H9 (cell line): Measurements from ENCODE around the gene SPEN. TPM values are rescaled to one million over a fixed set of nuclear protein-coding genes. Genes with fewer than 3 reads are reported as not detected.

ENCODE experiments used
- DNase-seq: peaks from one replicate; pipeline ENCODE4 v3.0.0-alpha.2; 2017
- H2AFZ ChIP-seq: one replicate; pipeline ENCODE4 v1.6.1; 2013; ENCODE audit warnings: mild to moderate bottlenecking, low read length, control low read depth, moderate library complexity
- H2AK5ac ChIP-seq: 2 replicates; pipeline ENCODE4 v1.6.1; 2013; ENCODE audit warnings: low read length, control low read depth, mixed read lengths; ENCODE audit not compliant: insufficient read length
- H2BK120ac ChIP-seq: one replicate; pipeline ENCODE4 v1.6.1; 2013; ENCODE audit warnings: low read depth, mild to moderate bottlenecking, low read length, control low read depth, inconsistent platforms; ENCODE audit not compliant: poor library complexity, severe bottlenecking
- H2BK12ac ChIP-seq: 2 replicates; pipeline ENCODE4 v1.6.1; 2013; ENCODE audit warnings: low read length, control low read depth, mixed read lengths, low read depth; ENCODE audit not compliant: insufficient read length
- H2BK15ac ChIP-seq: 2 replicates; pipeline ENCODE4 v1.6.1; 2013; ENCODE audit warnings: low read depth, low read length, control low read depth
- H2BK20ac ChIP-seq: one replicate; pipeline ENCODE4 v1.6.1; 2013; ENCODE audit warnings: low read depth, mild to moderate bottlenecking, low read length, control low read depth, inconsistent platforms; ENCODE audit not compliant: poor library complexity, severe bottlenecking
- H2BK5ac ChIP-seq: 2 replicates; pipeline ENCODE4 v1.6.1; 2013; ENCODE audit warnings: low read length, control low read depth, mixed read lengths; ENCODE audit not compliant: insufficient read length
- H3K14ac ChIP-seq: 2 replicates; pipeline ENCODE4 v1.6.1; 2013; ENCODE audit warnings: low read length, control low read depth; ENCODE audit not compliant: insufficient read depth
- H3K18ac ChIP-seq: 2 replicates; pipeline ENCODE4 v1.6.1; 2013; ENCODE audit warnings: low read depth, mild to moderate bottlenecking, mixed read lengths, low read length, control low read depth; ENCODE audit not compliant: insufficient read length
- H3K23ac ChIP-seq: 2 replicates; pipeline ENCODE4 v1.6.1; 2013; ENCODE audit warnings: low read length, control low read depth, mixed read lengths, low read depth; ENCODE audit not compliant: insufficient read length
- H3K23me2 ChIP-seq: 2 replicates; pipeline ENCODE4 v1.6.1; 2013; ENCODE audit warnings: low read depth, mild to moderate bottlenecking, mixed read lengths, low read length, control low read depth; ENCODE audit not compliant: insufficient read length, poor library complexity, severe bottlenecking
- H3K27ac ChIP-seq: 2 replicates; pipeline ENCODE4 v1.5.1; 2013; ENCODE audit warnings: low read length, control low read depth, mixed read lengths, low read depth; ENCODE audit not compliant: insufficient read length
- H3K27me3 ChIP-seq: 2 replicates; pipeline ENCODE4 v1.6.1; 2013; ENCODE audit warnings: low read length, control low read depth, inconsistent platforms; ENCODE audit not compliant: insufficient read depth
- H3K4ac ChIP-seq: 2 replicates; pipeline ENCODE4 v1.6.1; 2013; ENCODE audit warnings: low read depth, mild to moderate bottlenecking, control low read depth, inconsistent platforms, low read length, moderate library complexity
- H3K4me1 ChIP-seq: 2 replicates; pipeline ENCODE4 v1.6.1; 2013; ENCODE audit warnings: low read length, control low read depth, inconsistent platforms; ENCODE audit not compliant: insufficient read depth
- H3K4me2 ChIP-seq: 2 replicates; pipeline ENCODE4 v1.6.1; 2013; ENCODE audit warnings: low read length, control low read depth, mixed read lengths; ENCODE audit not compliant: insufficient read length, insufficient read depth
- H3K56ac ChIP-seq: 2 replicates; pipeline ENCODE4 v1.6.1; 2013; ENCODE audit warnings: low read depth, mild to moderate bottlenecking, mixed read lengths, low read length, control low read depth; ENCODE audit not compliant: insufficient read length
- H3K79me1 ChIP-seq: 2 replicates; pipeline ENCODE4 v1.6.1; 2013; ENCODE audit warnings: low read depth, mild to moderate bottlenecking, moderate library complexity, low read length, control low read depth, inconsistent platforms; ENCODE audit not compliant: insufficient read depth, poor library complexity, severe bottlenecking
- H3K79me2 ChIP-seq: 2 replicates; pipeline ENCODE4 v1.6.1; 2013; ENCODE audit warnings: low read length, control low read depth, inconsistent platforms; ENCODE audit not compliant: insufficient read depth
- H3K9ac ChIP-seq: 2 replicates; pipeline ENCODE4 v1.6.1; 2013; ENCODE audit warnings: low read length, control low read depth, mixed read lengths; ENCODE audit not compliant: insufficient read length; ENCODE audit errors: extremely low read depth
- H3K9me3 ChIP-seq: one replicate; pipeline ENCODE4 v1.6.1; 2013; ENCODE audit warnings: low read depth, low read length, inconsistent platforms; ENCODE audit not compliant: control insufficient read depth
- H3T11ph ChIP-seq: one replicate; pipeline ENCODE4 v1.6.1; 2013; ENCODE audit warnings: mild to moderate bottlenecking, low read length, control low read depth, inconsistent platforms
- H4K20me1 ChIP-seq: one replicate; pipeline ENCODE4 v1.6.1; 2013; ENCODE audit not compliant: control insufficient read depth, insufficient read length, insufficient read depth
- H4K5ac ChIP-seq: 2 replicates; pipeline ENCODE4 v1.6.1; 2013; ENCODE audit warnings: low read depth, mild to moderate bottlenecking, mixed read lengths, low read length, control low read depth; ENCODE audit not compliant: insufficient read length
- H4K8ac ChIP-seq: replicated peaks from 2 replicates; pipeline ENCODE4 v1.6.1; 2013; ENCODE audit warnings: low read length, control low read depth, mixed read lengths, low read depth; ENCODE audit not compliant: insufficient read length
- H4K91ac ChIP-seq: 2 replicates; pipeline ENCODE4 v1.6.1; 2013; ENCODE audit warnings: low read depth, mild to moderate bottlenecking, moderate library complexity, mixed read lengths, low read length, control low read depth; ENCODE audit not compliant: insufficient read length
- H3K27ac Mint-ChIP-seq, 3 experiments: 2 replicates in 2 of 3; 3 replicates in 1 of 3; pipeline ENCODE4 v1.8.0; 2020 to 2021; ENCODE audit warnings: mixed read lengths in 3 of 3, mild to moderate bottlenecking in 1 of 3, moderate library complexity in 1 of 3
- H3K27me3 Mint-ChIP-seq: 2 replicates; pipeline ENCODE4 v1.8.0; 2021; ENCODE audit warnings: low read depth, mild to moderate bottlenecking, moderate library complexity, mixed read lengths
- H3K36me3 Mint-ChIP-seq, 3 experiments: 2 replicates in 2 of 3; 3 replicates in 1 of 3; pipeline ENCODE4 v1.8.0; 2020 to 2021; ENCODE audit warnings: low read depth in 3 of 3, mixed read lengths in 3 of 3; ENCODE audit not compliant: insufficient read depth in 1 of 3
- H3K4me1 Mint-ChIP-seq, 2 experiments: 2 replicates each; pipeline ENCODE4 v1.8.0; 2020; ENCODE audit warnings: mixed read lengths in 2 of 2
- H3K4me3 Mint-ChIP-seq, 2 experiments: 2 replicates in 1 of 2; 3 replicates in 1 of 2; pipeline ENCODE4 v1.8.0; 2020 to 2021; ENCODE audit warnings: mild to moderate bottlenecking in 2 of 2, mixed read lengths in 2 of 2, moderate library complexity in 1 of 2
- H3K9me3 Mint-ChIP-seq, 2 experiments: 2 replicates in 1 of 2; 3 replicates in 1 of 2; pipeline ENCODE4 v1.8.0; 2020; ENCODE audit warnings: mild to moderate bottlenecking in 2 of 2, mixed read lengths in 2 of 2, moderate library complexity in 1 of 2
- WGBS: extraction: QIAGEN DNeasy Blood & Tissue Kit; methylation state at CpG from one replicate; pipeline ENCODE4 v1.1.7; 2013; ENCODE audit warnings: missing lambda C conversion rate, low lambda C conversion rate, mixed read lengths; ENCODE audit not compliant: insufficient read length; ENCODE audit errors: extremely low coverage; 5-methylcytosine and 5-hydroxymethylcytosine counted together
- total RNA-seq: library from RNA; stranded (reverse); gene quantifications from 2 replicates; pipeline ENCODE4 v1.2.1, GENCODE V29; 2021
- TF ChIP-seq, protein P1 (sequence below): fragments of 200-600 bp; sonication (generic); conservative IDR thresholded peaks from 3 replicates; pipeline ENCODE4 v1.8.0; 2021; ENCODE audit warnings: antibody characterized with exemption, mild to moderate bottlenecking

SPEN gene
- total RNA-seq, 1 experiment from 2014 or later, result 59.6 TPM

DNA sequence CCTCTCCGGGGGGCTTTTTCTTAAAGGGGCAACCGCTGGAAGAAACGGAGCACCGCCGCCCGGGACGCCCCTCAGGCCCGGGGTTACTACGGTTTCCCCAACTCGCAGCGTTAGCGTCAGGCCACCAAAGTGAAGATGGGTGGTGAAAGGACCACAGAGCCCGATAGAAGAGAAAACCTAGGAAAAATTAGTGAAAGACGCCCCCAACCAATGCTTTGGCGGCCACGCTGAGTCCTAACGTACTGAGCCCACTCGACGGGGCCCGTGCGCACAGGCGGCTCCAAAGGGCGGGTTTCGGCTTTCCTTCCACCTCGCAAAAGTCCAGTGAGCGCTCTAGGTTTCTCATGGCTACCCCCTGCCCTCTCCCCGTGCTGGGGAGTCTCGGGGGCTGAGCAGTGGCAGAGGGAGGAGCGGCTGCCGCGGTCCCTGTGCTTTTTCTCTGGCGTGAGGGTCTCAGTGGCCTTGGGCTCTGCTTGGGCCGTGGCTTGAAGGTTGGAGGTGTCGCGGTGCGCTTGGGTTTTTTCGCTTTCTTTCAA, 12.2 kb upstream of the SPEN start:
- Histone ChIP-seq H3K9me3 (no peaks in the 10 kb centered on the region), H2AK5ac (no peak overlapping the region), H4K8ac (no peak overlapping the region), H3K14ac (peak overlapping the region; percentile 98), H2BK12ac (peak overlapping the region; percentile 69), H3K18ac (peak overlapping the region; percentile 94), H3T11ph (no peak overlapping the region), H2BK15ac (no peak overlapping the region), H2BK20ac (no peak overlapping the region), H4K91ac (peak overlapping the region; percentile 100), H2BK5ac (peak overlapping the region; percentile 85), H3K4me2 (peak overlapping the region; percentile 70), H3K79me2 (no peaks in the 10 kb centered on the region), H3K23me2 (peaks cover 14% of the 10 kb centered on the region), H3K23ac (no peak overlapping the region), H4K20me1 (no peaks in the 10 kb centered on the region), H3K56ac (no peak overlapping the region), H3K9ac (peak overlapping the region; percentile 94), H2BK120ac (peak overlapping the region; percentile 95), H4K5ac (peak overlapping the region; percentile 74), H2AFZ (no peak overlapping the region), H3K4ac (peak overlapping the region; percentile 96), H3K4me1 (no peaks in the 10 kb centered on the region; the same call in 1 of the 2 replicates), H3K27me3 (no peaks in the 10 kb centered on the region), H3K27ac (peak overlapping the region; percentile 99), H3K79me1 (no peaks in the 10 kb centered on the region)
- peak overlapping the region; percentile 78 to 92 for H3K4me3 Mint-ChIP-seq
- H3K27me3 Mint-ChIP-seq, result no peaks in the 10 kb centered on the region
- WGBS, result no CpG with 5 or more reads among the region's 37 CpGs
- H3K4me1 Mint-ChIP-seq, result peaks cover 29 to 35% of the 10 kb centered on the region in 2 experiments
- no peaks in the 10 kb centered on the region for H3K9me3 Mint-ChIP-seq
- peak overlapping the region; percentile 98 to 99 (median 99) for H3K27ac Mint-ChIP-seq
- H3K36me3 Mint-ChIP-seq, result peaks cover 7 to 11% (median 7%) of the 10 kb centered on the region in 3 experiments; a peak in 6 of 7 replicates
- TF ChIP-seq, protein P1, sequence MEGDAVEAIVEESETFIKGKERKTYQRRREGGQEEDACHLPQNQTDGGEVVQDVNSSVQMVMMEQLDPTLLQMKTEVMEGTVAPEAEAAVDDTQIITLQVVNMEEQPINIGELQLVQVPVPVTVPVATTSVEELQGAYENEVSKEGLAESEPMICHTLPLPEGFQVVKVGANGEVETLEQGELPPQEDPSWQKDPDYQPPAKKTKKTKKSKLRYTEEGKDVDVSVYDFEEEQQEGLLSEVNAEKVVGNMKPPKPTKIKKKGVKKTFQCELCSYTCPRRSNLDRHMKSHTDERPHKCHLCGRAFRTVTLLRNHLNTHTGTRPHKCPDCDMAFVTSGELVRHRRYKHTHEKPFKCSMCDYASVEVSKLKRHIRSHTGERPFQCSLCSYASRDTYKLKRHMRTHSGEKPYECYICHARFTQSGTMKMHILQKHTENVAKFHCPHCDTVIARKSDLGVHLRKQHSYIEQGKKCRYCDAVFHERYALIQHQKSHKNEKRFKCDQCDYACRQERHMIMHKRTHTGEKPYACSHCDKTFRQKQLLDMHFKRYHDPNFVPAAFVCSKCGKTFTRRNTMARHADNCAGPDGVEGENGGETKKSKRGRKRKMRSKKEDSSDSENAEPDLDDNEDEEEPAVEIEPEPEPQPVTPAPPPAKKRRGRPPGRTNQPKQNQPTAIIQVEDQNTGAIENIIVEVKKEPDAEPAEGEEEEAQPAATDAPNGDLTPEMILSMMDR, result no peak
- DNase-seq, result no peak
